ENCODE measurements around the gene ARID5A.
"Not testable (repeated sequence)": the region's sequence is repeated elsewhere in the genome, so short reads cannot be mapped to it uniquely, and the experiment has no call there.

Gene ARID5A

GRCh38 chr2:96552315-96553175 lies 16.0 kb downstream of the ARID5A start:
- no peak for DNase-seq (ENCODE audit: insufficient read length, low spot score)
- peak; percentile 59; the same call in 1 of the 2 replicates for TF ChIP-seq POLR2A (IDR thresholded peaks at IDR 0.05; ENCODE audit: low read depth, low read length)
- TF ChIP-seq POLR2AphosphoS5 (IDR thresholded peaks at IDR 0.05; ENCODE audit: low read depth, low read length): peak; percentile 75
- TF ChIP-seq SPI1 (IDR thresholded peaks at IDR 0.05; ENCODE audit: low read depth, low read length): no peak
- no peak for FAIRE-seq

- TF ChIP-seq POU2F2 (IDR thresholded peaks at IDR 0.05; ENCODE audit: low read depth, low read length) (peak; percentile 33; the same call in 1 of the 2 replicates), SPI1 (IDR thresholded peaks at IDR 0.05; ENCODE audit: low read depth, low read length) (no peak)
- FAIRE-seq: no peak
- no peak for DNase-seq (ENCODE audit: insufficient read length, low spot score)
Measured at GRCh38 chr2:96553176-96553956, 16.8 kb downstream of the ARID5A start.

GRCh38 chr2:96553957-96554292 lies 17.4 kb downstream of the ARID5A start:
- FAIRE-seq; DNase-seq (ENCODE audit: insufficient read length, low spot score): not testable (repeated sequence)

GRCh38 chr2:96554293-96555145 lies 18.0 kb downstream of the ARID5A start:
- peak; percentile 86 for DNase-seq (ENCODE audit: insufficient read length, low spot score)
- peak; percentile 93 for FAIRE-seq
- TF ChIP-seq TAF1 (IDR thresholded peaks at IDR 0.05; ENCODE audit: low read depth, low read length) (no peak), POLR2A (IDR thresholded peaks at IDR 0.05; ENCODE audit: low read depth, low read length) (no peak; the same call in 1 of the 2 replicates), SPI1 (IDR thresholded peaks at IDR 0.05; ENCODE audit: low read depth, low read length) (peak; percentile 34; the same call in 1 of the 2 replicates)

GRCh38 chr2:96555146-96555610 lies 18.6 kb downstream of the ARID5A start:
- FAIRE-seq (no peak), DNase-seq (ENCODE audit: insufficient read length, low spot score) (no peak)
- no peak for TF ChIP-seq TAF1 (IDR thresholded peaks at IDR 0.05; ENCODE audit: low read depth, low read length)
- TF ChIP-seq PAX5 (IDR thresholded peaks at IDR 0.05; ENCODE audit: insufficient read depth, low read length, severe bottlenecking): no peak
- no peak for TF ChIP-seq POU2F2 (IDR thresholded peaks at IDR 0.05; ENCODE audit: low read depth, low read length)
- no peak for TF ChIP-seq POLR2A (IDR thresholded peaks at IDR 0.05; ENCODE audit: low read depth, low read length)
- no peak for TF ChIP-seq SPI1 (IDR thresholded peaks at IDR 0.05; ENCODE audit: low read depth, low read length)
- TF ChIP-seq POLR2AphosphoS5 (IDR thresholded peaks at IDR 0.05; ENCODE audit: low read depth, low read length): no peak

GRCh38 chr2:96556441-96557330 lies 20.1 kb downstream of the ARID5A start:
- FAIRE-seq: peak; percentile 63
- TF ChIP-seq POU2F2 (IDR thresholded peaks at IDR 0.05; ENCODE audit: low read depth, low read length) (no peak), SPI1 (IDR thresholded peaks at IDR 0.05; ENCODE audit: low read depth, low read length) (peak; percentile 43; the same call in 1 of the 2 replicates)
- no peak for DNase-seq (ENCODE audit: insufficient read length, low spot score)

- not testable (repeated sequence) for FAIRE-seq; DNase-seq (ENCODE audit: insufficient read length, low spot score)
Measured at GRCh38 chr2:96557421-96557820, 20.9 kb downstream of the ARID5A start.

- DNase-seq (ENCODE audit: insufficient read length, low spot score) (no peak), FAIRE-seq (no peak)
- TF ChIP-seq PAX5 (IDR thresholded peaks at IDR 0.05; ENCODE audit: insufficient read depth, low read length, severe bottlenecking) (no peak), POLR2A (IDR thresholded peaks at IDR 0.05; ENCODE audit: low read depth, low read length) (no peak), SPI1 (IDR thresholded peaks at IDR 0.05; ENCODE audit: low read depth, low read length) (no peak)
Measured at GRCh38 chr2:96558061-96558460, 21.5 kb downstream of the ARID5A start.

GRCh38 chr2:96558485-96558884 lies 21.9 kb downstream of the ARID5A start:
- DNase-seq (ENCODE audit: insufficient read length, low spot score) (no peak), FAIRE-seq (no peak)
- TF ChIP-seq TAF1 (IDR thresholded peaks at IDR 0.05; ENCODE audit: low read depth, low read length) (no peak), POLR2AphosphoS5 (IDR thresholded peaks at IDR 0.05; ENCODE audit: low read depth, low read length) (no peak), POU2F2 (IDR thresholded peaks at IDR 0.05; ENCODE audit: low read depth, low read length) (no peak), PAX5 (IDR thresholded peaks at IDR 0.05; ENCODE audit: insufficient read depth, low read length, severe bottlenecking) (no peak), SPI1 (IDR thresholded peaks at IDR 0.05; ENCODE audit: low read depth, low read length) (no peak)

GRCh38 chr2:96564026-96564425 lies 27.5 kb downstream of the ARID5A start:
- TF ChIP-seq PAX5 (IDR thresholded peaks at IDR 0.05; ENCODE audit: insufficient read depth, low read length, severe bottlenecking) (no peak), SPI1 (IDR thresholded peaks at IDR 0.05; ENCODE audit: low read depth, low read length) (no peak), POLR2AphosphoS5 (IDR thresholded peaks at IDR 0.05; ENCODE audit: low read depth, low read length) (no peak), TAF1 (IDR thresholded peaks at IDR 0.05; ENCODE audit: low read depth, low read length) (no peak), POLR2A (IDR thresholded peaks at IDR 0.05; ENCODE audit: low read depth, low read length) (no peak), POU2F2 (IDR thresholded peaks at IDR 0.05; ENCODE audit: low read depth, low read length) (no peak)
- FAIRE-seq (no peak), DNase-seq (ENCODE audit: insufficient read length, low spot score) (no peak)
